ENCODE data around the gene TIE1.
"Not testable (repeated sequence)": the region's sequence is repeated elsewhere in the genome, so short reads cannot be mapped to it uniquely, and the experiment has no call there.

- TF ChIP-seq, protein P1, sequence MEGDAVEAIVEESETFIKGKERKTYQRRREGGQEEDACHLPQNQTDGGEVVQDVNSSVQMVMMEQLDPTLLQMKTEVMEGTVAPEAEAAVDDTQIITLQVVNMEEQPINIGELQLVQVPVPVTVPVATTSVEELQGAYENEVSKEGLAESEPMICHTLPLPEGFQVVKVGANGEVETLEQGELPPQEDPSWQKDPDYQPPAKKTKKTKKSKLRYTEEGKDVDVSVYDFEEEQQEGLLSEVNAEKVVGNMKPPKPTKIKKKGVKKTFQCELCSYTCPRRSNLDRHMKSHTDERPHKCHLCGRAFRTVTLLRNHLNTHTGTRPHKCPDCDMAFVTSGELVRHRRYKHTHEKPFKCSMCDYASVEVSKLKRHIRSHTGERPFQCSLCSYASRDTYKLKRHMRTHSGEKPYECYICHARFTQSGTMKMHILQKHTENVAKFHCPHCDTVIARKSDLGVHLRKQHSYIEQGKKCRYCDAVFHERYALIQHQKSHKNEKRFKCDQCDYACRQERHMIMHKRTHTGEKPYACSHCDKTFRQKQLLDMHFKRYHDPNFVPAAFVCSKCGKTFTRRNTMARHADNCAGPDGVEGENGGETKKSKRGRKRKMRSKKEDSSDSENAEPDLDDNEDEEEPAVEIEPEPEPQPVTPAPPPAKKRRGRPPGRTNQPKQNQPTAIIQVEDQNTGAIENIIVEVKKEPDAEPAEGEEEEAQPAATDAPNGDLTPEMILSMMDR (conservative IDR thresholded peaks at IDR 0.05): not testable (repeated sequence)
- TF ChIP-seq ZFX (IDR thresholded peaks at IDR 0.05): not testable (repeated sequence)
Measured at GRCh38 chr1:43369779-43370178, 69.0 kb downstream of the TIE1 start.

Data from C4-2B (cell line).